Measurements from ENCODE around the gene MOK. TPM values are rescaled to one million over a fixed set of nuclear protein-coding genes. Genes with fewer than 3 reads are reported as not detected.
A peak's percentile ranks its signal among the peaks of the same experiment; 100 is the strongest.
"Not testable (repeated sequence)": the region's sequence is repeated elsewhere in the genome, so short reads cannot be mapped to it uniquely, and the experiment has no call there.

The MOK gene
- total and polyA plus RNA-seq, 5 experiments from 2014 or later = 1.1 to 4.0 (median 2.6) TPM

GRCh38 chr14:102298303-102299070, 6.5 kb downstream of the MOK start:
- H3K4me1 Mint-ChIP-seq, H3K36me3 Mint-ChIP-seq, DNase-seq, POLR2A ChIA-PET, H3K9me3 Mint-ChIP-seq, H3K27me3 Mint-ChIP-seq, H3K27ac Mint-ChIP-seq, ATAC-seq: not testable (repeated sequence)
- H3K4me3 Mint-ChIP-seq = peak overlapping the region in 1 of 10 donors; percentile 7

- peaks cover 0 to 1% (median 0%) of the 10 kb centered on the region in 3 donors for H3K36me3 Mint-ChIP-seq
- H3K4me3 Mint-ChIP-seq = no peak overlapping the region
- POLR2A ChIA-PET = no interaction called here
- DNase-seq (no peak), ATAC-seq (no peak)
- no peaks in the 10 kb centered on the region for H3K9me3 Mint-ChIP-seq
- H3K27ac Mint-ChIP-seq = no peak overlapping the region
- peaks cover 0 to 2% (median 0%) of the 10 kb centered on the region in 4 donors for H3K4me1 Mint-ChIP-seq
- peaks cover 0 to 2% (median 0%) of the 10 kb centered on the region in 5 donors for H3K27me3 Mint-ChIP-seq
Observed at GRCh38 chr14:102297436-102298170, 7.4 kb downstream of the MOK start.

GRCh38 chr14:102295270-102295669, 9.7 kb downstream of the MOK start:
- DNase-seq (no peak), ATAC-seq (no peak)
- Mint-ChIP-seq H3K9me3 (no peaks in the 10 kb centered on the region), H3K27me3 (peaks cover 0 to 2% (median 0%) of the 10 kb centered on the region in 5 donors), H3K4me1 (peaks cover 0 to 2% (median 0%) of the 10 kb centered on the region in 4 donors), H3K36me3 (peaks cover 0 to 1% (median 0%) of the 10 kb centered on the region in 3 donors), H3K4me3 (no peak overlapping the region), H3K27ac (no peak overlapping the region)
- POLR2A ChIA-PET = interaction anchor here (1.0 kb wide), 1 partner anchor 21 kb away, joined by 3 read pairs; no protein-coding TSS in a partner anchor

- Mint-ChIP-seq H3K27me3 (peaks cover 0 to 2% (median 0%) of the 10 kb centered on the region in 5 donors), H3K9me3 (no peaks in the 10 kb centered on the region), H3K4me3 (no peak overlapping the region), H3K4me1 (peaks cover 0 to 2% (median 0%) of the 10 kb centered on the region in 4 donors), H3K27ac (no peak overlapping the region), H3K36me3 (peaks cover 0 to 1% (median 0%) of the 10 kb centered on the region in 3 donors)
- no peak for DNase-seq
- no peak for ATAC-seq
- POLR2A ChIA-PET = no interaction called here
Observed at GRCh38 chr14:102293781-102294180, 11.2 kb downstream of the MOK start.

GRCh38 chr14:102292441-102292840, 12.5 kb downstream of the MOK start:
- Mint-ChIP-seq H3K27ac (no peak overlapping the region), H3K9me3 (no peaks in the 10 kb centered on the region), H3K4me1 (no peaks in the 10 kb centered on the region), H3K27me3 (peaks cover 0 to 2% (median 0%) of the 10 kb centered on the region in 5 donors), H3K4me3 (no peak overlapping the region), H3K36me3 (no peaks in the 10 kb centered on the region)
- ATAC-seq (no peak), DNase-seq (no peak)
- POLR2A ChIA-PET = interaction anchor here (0.8 kb wide), 1 partner anchor 18 kb away, joined by 4 read pairs; no protein-coding TSS in a partner anchor

GRCh38 chr14:102288139-102288538, 16.8 kb downstream of the MOK start:
- DNase-seq (no peak), ATAC-seq (no peak)
- Mint-ChIP-seq H3K9me3 (no peaks in the 10 kb centered on the region), H3K27ac (no peak overlapping the region), H3K36me3 (no peaks in the 10 kb centered on the region), H3K4me3 (no peak overlapping the region), H3K4me1 (no peaks in the 10 kb centered on the region), H3K27me3 (no peaks in the 10 kb centered on the region)
- POLR2A ChIA-PET = no interaction called here

- no peak for DNase-seq
- Mint-ChIP-seq H3K4me1 (no peaks in the 10 kb centered on the region), H3K27me3 (no peaks in the 10 kb centered on the region), H3K36me3 (peaks cover 0 to 3% (median 0%) of the 10 kb centered on the region in 3 donors), H3K4me3 (no peak overlapping the region), H3K9me3 (no peaks in the 10 kb centered on the region), H3K27ac (no peak overlapping the region)
- POLR2A ChIA-PET = no interaction called here
- no peak for ATAC-seq
Observed at GRCh38 chr14:102285106-102285505, 19.9 kb downstream of the MOK start.

- Mint-ChIP-seq H3K4me1 (no peaks in the 10 kb centered on the region), H3K4me3 (no peak overlapping the region), H3K27me3 (no peaks in the 10 kb centered on the region), H3K9me3 (no peaks in the 10 kb centered on the region), H3K27ac (peak overlapping the region in 1 of 10 donors; percentile 59), H3K36me3 (peaks cover 0 to 3% (median 0%) of the 10 kb centered on the region in 3 donors)
- ATAC-seq = no peak
- no peak for DNase-seq
- POLR2A ChIA-PET = no interaction called here
Observed at GRCh38 chr14:102283631-102284129, 21.3 kb downstream of the MOK start.

- no peaks in the 10 kb centered on the region for H3K4me1 Mint-ChIP-seq
- H3K36me3 Mint-ChIP-seq = peaks cover 0 to 3% (median 0%) of the 10 kb centered on the region in 3 donors
- POLR2A ChIA-PET = no interaction called here
- H3K27ac Mint-ChIP-seq = no peak overlapping the region
- no peak overlapping the region for H3K4me3 Mint-ChIP-seq
- ATAC-seq (no peak), DNase-seq (no peak)
- H3K9me3 Mint-ChIP-seq = no peaks in the 10 kb centered on the region
- H3K27me3 Mint-ChIP-seq = no peaks in the 10 kb centered on the region
Observed at GRCh38 chr14:102282751-102283465, 22.1 kb downstream of the MOK start.

- Mint-ChIP-seq H3K27ac (no peak overlapping the region), H3K36me3 (peaks cover 0 to 3% (median 0%) of the 10 kb centered on the region in 3 donors), H3K4me1 (no peaks in the 10 kb centered on the region), H3K27me3 (no peaks in the 10 kb centered on the region), H3K9me3 (no peaks in the 10 kb centered on the region), H3K4me3 (peak overlapping the region in 1 of 10 donors; percentile 24)
- DNase-seq (no peak), ATAC-seq (no peak)
- POLR2A ChIA-PET = no interaction called here
Observed at GRCh38 chr14:102280376-102280962, 24.5 kb downstream of the MOK start.

GRCh38 chr14:102279688-102280348, 25.1 kb downstream of the MOK start:
- DNase-seq (no peak), ATAC-seq (no peak)
- POLR2A ChIA-PET = no interaction called here
- H3K4me1 Mint-ChIP-seq = no peaks in the 10 kb centered on the region
- no peak overlapping the region for H3K4me3 Mint-ChIP-seq
- no peaks in the 10 kb centered on the region for H3K9me3 Mint-ChIP-seq
- no peaks in the 10 kb centered on the region for H3K27me3 Mint-ChIP-seq
- no peak overlapping the region for H3K27ac Mint-ChIP-seq
- peaks cover 0 to 3% (median 0%) of the 10 kb centered on the region in 3 donors for H3K36me3 Mint-ChIP-seq

GRCh38 chr14:102279282-102279681, 25.7 kb downstream of the MOK start:
- no peak overlapping the region for H3K4me3 Mint-ChIP-seq
- H3K27ac Mint-ChIP-seq = no peak overlapping the region
- POLR2A ChIA-PET = no interaction called here
- peaks cover 0 to 3% (median 0%) of the 10 kb centered on the region in 3 donors for H3K36me3 Mint-ChIP-seq
- DNase-seq (no peak), ATAC-seq (no peak)
- H3K4me1 Mint-ChIP-seq = no peaks in the 10 kb centered on the region
- H3K9me3 Mint-ChIP-seq = no peaks in the 10 kb centered on the region
- no peaks in the 10 kb centered on the region for H3K27me3 Mint-ChIP-seq
